ENCODE results near the gene LBHD1.
"Not testable (repeated sequence)": the region's sequence is repeated elsewhere in the genome, so short reads cannot be mapped to it uniquely, and the experiment has no call there.

Gene LBHD1

GRCh38 chr11:62665075-62665598 lies 6.9 kb downstream of the LBHD1 start, which contains the start of the genes C11orf98 and CSKMT:
C11orf98 (minus strand) TSS chr11:62665210; CDS start chr11:62665169, 41 bp downstream.
CSKMT (plus strand) TSS chr11:62665312; CDS start chr11:62665880, 568 bp downstream.
- H3K36me3 Mint-ChIP-seq: peaks cover 34 to 48% of the 10 kb centered on the region in 2 donors
- H3K27me3 Mint-ChIP-seq: no peaks in the 10 kb centered on the region
- peak within 1 kb of the TSS; percentile 97 to 100 for H3K4me3 Mint-ChIP-seq
- DNase-seq: peak; percentile 94
- peak; percentile 90 to 94 for ATAC-seq (replicated peaks)
- peak within 1 kb of the TSS; percentile 99 for H3K27ac Mint-ChIP-seq
- peaks cover 26 to 58% of the 10 kb centered on the region in 2 donors for H3K4me1 Mint-ChIP-seq
- H3K9me3 Mint-ChIP-seq: no peaks in the 10 kb centered on the region

- H3K4me1 Mint-ChIP-seq: peaks cover 22 to 53% of the 10 kb centered on the region in 2 donors
- peaks cover 34 to 46% of the 10 kb centered on the region in 2 donors for H3K36me3 Mint-ChIP-seq
These were observed 7.5 kb downstream of the LBHD1 start for GRCh38 chr11:62664405-62665074.

GRCh38 chr11:62656796-62657429 lies 15.2 kb downstream of the LBHD1 start:
- Mint-ChIP-seq H3K9me3 (no peaks in the 10 kb centered on the region), H3K4me3 (no peak overlapping the region), H3K27ac (no peak overlapping the region), H3K27me3 (no peaks in the 10 kb centered on the region), H3K4me1 (peaks cover 9 to 12% of the 10 kb centered on the region in 2 donors), H3K36me3 (peaks cover 0 to 8% of the 10 kb centered on the region in 2 donors)
- no peak for ATAC-seq (replicated peaks)
- no peak for DNase-seq

More at GRCh38 chr11:62664405-62665074, 7.5 kb downstream of the LBHD1 start:
- peak overlapping the region; percentile 97 to 100 for H3K4me3 Mint-ChIP-seq
- ATAC-seq (replicated peaks): peak; percentile 63 to 65
- no peak for DNase-seq
- H3K9me3 Mint-ChIP-seq: no peaks in the 10 kb centered on the region
- H3K27ac Mint-ChIP-seq: peak overlapping the region; percentile 99
- no peaks in the 10 kb centered on the region for H3K27me3 Mint-ChIP-seq

GRCh38 chr11:62654297-62654696 lies 17.8 kb downstream of the LBHD1 start:
- no peak overlapping the region for H3K27ac Mint-ChIP-seq
- peaks cover 7% of the 10 kb centered on the region in 2 donors for H3K36me3 Mint-ChIP-seq
- H3K9me3 Mint-ChIP-seq: no peaks in the 10 kb centered on the region
- peak overlapping the region; percentile 52 to 65 for H3K4me3 Mint-ChIP-seq
- H3K4me1 Mint-ChIP-seq: peaks cover 12 to 29% of the 10 kb centered on the region in 2 donors
- ATAC-seq (replicated peaks) (no peak), DNase-seq (no peak)
- H3K27me3 Mint-ChIP-seq: no peaks in the 10 kb centered on the region

GRCh38 chr11:62652161-62653006 lies 19.7 kb downstream of the LBHD1 start:
- ATAC-seq (replicated peaks) (peak in 1 of 2 donors; percentile 6), DNase-seq (no peak)
- Mint-ChIP-seq H3K4me3 (peak overlapping the region; percentile 87 to 99), H3K27me3 (no peaks in the 10 kb centered on the region), H3K36me3 (peaks cover 12 to 15% of the 10 kb centered on the region in 2 donors), H3K9me3 (no peaks in the 10 kb centered on the region), H3K4me1 (peaks cover 12 to 41% of the 10 kb centered on the region in 2 donors), H3K27ac (peak overlapping the region; percentile 93)

GRCh38 chr11:62650283-62650682 lies 21.8 kb downstream of the LBHD1 start:
- H3K27me3 Mint-ChIP-seq; DNase-seq; H3K4me3 Mint-ChIP-seq; ATAC-seq (replicated peaks); H3K9me3 Mint-ChIP-seq: not testable (repeated sequence)
- H3K4me1 Mint-ChIP-seq: peaks cover 17 to 53% of the 10 kb centered on the region in 2 donors
- H3K27ac Mint-ChIP-seq: peak overlapping the region; percentile 5
- peaks cover 16 to 20% of the 10 kb centered on the region in 2 donors for H3K36me3 Mint-ChIP-seq

GRCh38 chr11:62649486-62649885 lies 22.6 kb downstream of the LBHD1 start:
- Mint-ChIP-seq H3K4me3 (no peak overlapping the region), H3K4me1 (peaks cover 21 to 61% of the 10 kb centered on the region in 2 donors), H3K36me3 (peaks cover 19 to 20% of the 10 kb centered on the region in 2 donors), H3K27ac (peak overlapping the region; percentile 62), H3K9me3 (no peaks in the 10 kb centered on the region), H3K27me3 (no peaks in the 10 kb centered on the region)
- DNase-seq: no peak
- ATAC-seq (replicated peaks): no peak

GRCh38 chr11:62648967-62649364 lies 23.1 kb downstream of the LBHD1 start:
- no peaks in the 10 kb centered on the region for H3K27me3 Mint-ChIP-seq
- DNase-seq: no peak
- no peaks in the 10 kb centered on the region for H3K9me3 Mint-ChIP-seq
- ATAC-seq (replicated peaks): no peak
- peaks cover 24 to 61% of the 10 kb centered on the region in 2 donors for H3K4me1 Mint-ChIP-seq
- H3K36me3 Mint-ChIP-seq: peaks cover 20 to 25% of the 10 kb centered on the region in 2 donors
- H3K27ac Mint-ChIP-seq: peak overlapping the region; percentile 62
- no peak overlapping the region for H3K4me3 Mint-ChIP-seq

- ATAC-seq (replicated peaks): no peak
- peaks cover 20 to 26% of the 10 kb centered on the region in 2 donors for H3K36me3 Mint-ChIP-seq
These were observed 23.7 kb downstream of the LBHD1 start for GRCh38 chr11:62648185-62648966.

GRCh38 chr11:62647609-62648005 lies 24.5 kb downstream of the LBHD1 start:
- ATAC-seq (replicated peaks) (no peak), DNase-seq (no peak)
- H3K36me3 Mint-ChIP-seq: peaks cover 21 to 26% of the 10 kb centered on the region in 2 donors
- H3K27ac Mint-ChIP-seq: peak overlapping the region; percentile 62
- H3K27me3 Mint-ChIP-seq: no peaks in the 10 kb centered on the region
- no peaks in the 10 kb centered on the region for H3K9me3 Mint-ChIP-seq
- H3K4me3 Mint-ChIP-seq: no peak overlapping the region
- H3K4me1 Mint-ChIP-seq: peaks cover 20 to 54% of the 10 kb centered on the region in 2 donors

More at GRCh38 chr11:62648185-62648966, 23.7 kb downstream of the LBHD1 start:
- no peaks in the 10 kb centered on the region for H3K9me3 Mint-ChIP-seq
- no peak overlapping the region for H3K4me3 Mint-ChIP-seq
- no peak overlapping the region for H3K27ac Mint-ChIP-seq
- DNase-seq: no peak
- H3K4me1 Mint-ChIP-seq: peaks cover 21 to 57% of the 10 kb centered on the region in 2 donors
- no peaks in the 10 kb centered on the region for H3K27me3 Mint-ChIP-seq

- Mint-ChIP-seq H3K4me1 (peaks cover 16 to 49% of the 10 kb centered on the region in 2 donors), H3K27me3 (no peaks in the 10 kb centered on the region)
- ATAC-seq (replicated peaks): no peak
These were observed 25.1 kb downstream of the LBHD1 start for GRCh38 chr11:62646825-62647608.

GRCh38 chr11:62645946-62646824 lies 25.9 kb downstream of the LBHD1 start, which contains the start of gene GANAB:
GANAB (minus strand) TSS chr11:62646613; CDS start chr11:62646599, 14 bp downstream.
- Mint-ChIP-seq H3K4me1 (peaks cover 16 to 52% of the 10 kb centered on the region in 2 donors), H3K4me3 (peak within 1 kb of the TSS; percentile 94 to 100), H3K27ac (peak within 1 kb of the TSS; percentile 97), H3K36me3 (peaks cover 22 to 23% of the 10 kb centered on the region in 2 donors), H3K9me3 (no peaks in the 10 kb centered on the region), H3K27me3 (no peaks in the 10 kb centered on the region)
- ATAC-seq (replicated peaks): peak; percentile 98 to 99
- peak; percentile 96 for DNase-seq

More at GRCh38 chr11:62646825-62647608, 25.1 kb downstream of the LBHD1 start:
- Mint-ChIP-seq H3K9me3 (no peaks in the 10 kb centered on the region), H3K36me3 (peaks cover 22 to 23% of the 10 kb centered on the region in 2 donors), H3K27ac (peak overlapping the region; percentile 97), H3K4me3 (peak overlapping the region; percentile 94 to 100)
- DNase-seq: no peak

Measured in stimulated activated naive B cell treated with anti-CD40 and anti-IgM and Interleukin-4, amounts not matched to agents 10 μg/mL and 1 μg/mL and 100 μg/mL, for 72 hours (primary cell).